AG09309 (cell line): ENCODE data around the gene MYOG.

ENCODE experiments used
- DNase-seq: peaks from one replicate; pipeline ENCODE4 v3.0.0-alpha.2; 2010; ENCODE audit warnings: low read depth
- H3K4me3 ChIP-seq: 2 replicates; pipeline ENCODE4 v1.5.1; 2011; ENCODE audit warnings: mild to moderate bottlenecking, low read depth, low read length, moderate library complexity; ENCODE audit not compliant: control insufficient read depth
- CTCF ChIP-seq: IDR thresholded peaks from 2 replicates; pipeline ENCODE4 v1.5.1; 2011; ENCODE audit warnings: mild to moderate bottlenecking, low read depth, low read length, inconsistent platforms; ENCODE audit not compliant: insufficient read depth, control insufficient read depth; ENCODE audit errors: missing control alignments

Gene MYOG

DNA sequence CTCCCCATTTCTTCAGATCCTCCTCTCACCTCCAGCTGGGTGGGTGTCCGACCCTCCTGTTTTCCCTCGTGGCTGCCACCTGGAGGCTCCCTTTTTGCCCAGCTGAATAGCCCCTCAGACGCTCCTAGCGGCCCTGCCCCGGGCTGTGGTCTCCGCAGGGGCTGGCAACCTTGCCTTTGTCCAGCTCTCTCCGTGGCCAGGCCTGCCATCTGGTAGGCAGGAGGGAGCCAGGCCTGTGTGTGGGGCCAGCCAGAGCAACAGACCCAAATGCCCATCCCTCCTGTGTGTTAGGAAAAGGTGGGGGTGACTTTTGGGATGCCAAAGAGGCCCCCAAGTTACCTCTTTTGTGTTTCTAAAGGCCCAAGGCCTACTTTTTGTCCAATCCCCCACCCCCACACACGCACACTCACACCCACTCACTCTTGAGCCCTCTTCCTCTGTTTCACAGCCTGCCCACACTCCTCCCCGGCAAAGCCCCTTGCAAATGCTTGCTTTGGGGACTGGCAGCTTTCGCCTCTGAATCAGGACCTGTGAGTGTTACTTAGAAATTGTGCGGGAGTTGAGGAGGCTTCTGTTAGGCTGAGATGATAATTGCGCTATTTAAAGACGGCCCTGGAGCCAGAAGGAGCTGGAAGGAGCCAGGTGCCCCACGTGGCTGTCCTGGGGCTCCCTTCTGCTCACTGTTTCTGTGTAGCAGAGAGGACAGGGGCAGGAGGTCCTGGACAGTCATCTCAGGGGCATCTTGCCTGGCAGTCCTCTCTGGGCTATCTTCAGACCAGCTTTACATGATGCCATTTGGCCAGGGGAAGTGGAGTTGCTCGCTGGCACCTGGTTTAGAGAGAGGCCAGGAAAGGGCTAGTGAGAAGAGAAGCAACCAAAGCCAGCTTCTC, 50.5 kb downstream of the MYOG start:
- no peak overlapping the region for H3K4me3 ChIP-seq
- TF ChIP-seq CTCF = no peak
- no peak for DNase-seq

- no peak overlapping the region for H3K4me3 ChIP-seq
- DNase-seq = no peak
- TF ChIP-seq CTCF = no peak
These were observed 51.2 kb downstream of the MYOG start for GRCh38 chr1:203034422-203035110.

GRCh38 chr1:203033917-203034316, 51.9 kb downstream of the MYOG start:
- DNase-seq = no peak
- no peak overlapping the region for H3K4me3 ChIP-seq
- TF ChIP-seq CTCF = no peak

DNA sequence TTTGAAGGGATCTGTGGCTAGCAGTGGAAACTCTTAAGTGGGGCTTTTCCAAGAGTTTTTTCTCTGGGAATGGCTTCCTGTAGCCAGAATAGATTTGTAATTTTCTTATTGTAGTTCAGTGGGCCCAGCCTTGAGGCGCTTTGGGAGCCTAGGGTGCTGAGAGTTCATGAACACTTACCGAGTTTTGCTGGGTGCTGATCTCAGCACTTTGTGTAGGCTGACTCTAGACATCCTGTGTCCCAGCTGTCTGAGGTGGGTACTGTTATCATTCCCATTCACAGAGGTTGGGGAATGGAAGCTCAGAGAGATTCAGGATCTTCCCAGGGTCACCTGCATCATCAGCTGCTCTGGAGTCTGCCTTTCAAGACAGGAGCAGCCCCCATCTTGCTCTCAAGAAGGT, 52.5 kb downstream of the MYOG start:
- no peak for DNase-seq
- no peak overlapping the region for H3K4me3 ChIP-seq
- no peak for TF ChIP-seq CTCF
